ENCODE data around the gene PGLYRP3. TPM values are rescaled to one million over a fixed set of nuclear protein-coding genes. Genes with fewer than 3 reads are reported as not detected.

The PGLYRP3 gene
- total and polyA plus RNA-seq, 2 experiments from 2014 or later, result not detected

DNA sequence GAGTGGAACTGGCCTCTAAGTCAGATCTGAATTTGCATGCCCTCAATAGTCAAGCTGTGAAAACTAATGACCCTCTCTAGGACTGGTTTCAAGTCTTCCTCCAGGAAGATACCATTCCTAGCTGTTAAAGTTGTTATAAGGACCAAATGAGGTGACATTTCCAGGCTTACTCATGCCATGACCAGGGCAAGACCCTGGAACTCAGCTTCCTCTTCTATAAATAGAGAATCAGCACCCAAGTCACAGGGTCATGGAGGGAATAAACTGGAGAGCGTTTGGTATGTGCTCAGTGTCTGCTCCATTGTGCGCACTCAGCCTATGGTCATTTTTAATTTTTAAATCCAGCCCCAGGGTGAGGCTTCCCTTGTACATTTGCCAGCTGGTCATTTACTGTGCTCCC, 47.4 kb upstream of the PGLYRP3 start:
- H3K36me3 ChIP-seq (ENCODE audit: insufficient read depth), result no peaks in the 10 kb centered on the region
- no peaks in the 10 kb centered on the region for H3K79me2 ChIP-seq (replicated peaks; ENCODE audit: insufficient read depth)
- H3K27me3 ChIP-seq (ENCODE audit: insufficient read depth), result no peaks in the 10 kb centered on the region
- TF ChIP-seq NANOG (IDR thresholded peaks at IDR 0.05; ENCODE audit: borderline replicate concordance) (no peak), ZNF114 (CRISPR knock-in tag; IDR thresholded peaks at IDR 0.05) (no peak), EZH2 (IDR thresholded peaks at IDR 0.05; ENCODE audit: low read depth, unreplicated experiment) (no peak), CREB1 (CRISPR knock-in tag; IDR thresholded peaks at IDR 0.05; ENCODE audit: low read depth) (no peak), EZH2phosphoT487 (IDR thresholded peaks at IDR 0.05; ENCODE audit: unreplicated experiment) (no peak), JUNB (IDR thresholded peaks at IDR 0.05; ENCODE audit: unreplicated experiment) (no peak), ZNF331 (CRISPR knock-in tag; IDR thresholded peaks at IDR 0.05; ENCODE audit: low read depth) (no peak)
- TF ChIP-seq, protein P1, sequence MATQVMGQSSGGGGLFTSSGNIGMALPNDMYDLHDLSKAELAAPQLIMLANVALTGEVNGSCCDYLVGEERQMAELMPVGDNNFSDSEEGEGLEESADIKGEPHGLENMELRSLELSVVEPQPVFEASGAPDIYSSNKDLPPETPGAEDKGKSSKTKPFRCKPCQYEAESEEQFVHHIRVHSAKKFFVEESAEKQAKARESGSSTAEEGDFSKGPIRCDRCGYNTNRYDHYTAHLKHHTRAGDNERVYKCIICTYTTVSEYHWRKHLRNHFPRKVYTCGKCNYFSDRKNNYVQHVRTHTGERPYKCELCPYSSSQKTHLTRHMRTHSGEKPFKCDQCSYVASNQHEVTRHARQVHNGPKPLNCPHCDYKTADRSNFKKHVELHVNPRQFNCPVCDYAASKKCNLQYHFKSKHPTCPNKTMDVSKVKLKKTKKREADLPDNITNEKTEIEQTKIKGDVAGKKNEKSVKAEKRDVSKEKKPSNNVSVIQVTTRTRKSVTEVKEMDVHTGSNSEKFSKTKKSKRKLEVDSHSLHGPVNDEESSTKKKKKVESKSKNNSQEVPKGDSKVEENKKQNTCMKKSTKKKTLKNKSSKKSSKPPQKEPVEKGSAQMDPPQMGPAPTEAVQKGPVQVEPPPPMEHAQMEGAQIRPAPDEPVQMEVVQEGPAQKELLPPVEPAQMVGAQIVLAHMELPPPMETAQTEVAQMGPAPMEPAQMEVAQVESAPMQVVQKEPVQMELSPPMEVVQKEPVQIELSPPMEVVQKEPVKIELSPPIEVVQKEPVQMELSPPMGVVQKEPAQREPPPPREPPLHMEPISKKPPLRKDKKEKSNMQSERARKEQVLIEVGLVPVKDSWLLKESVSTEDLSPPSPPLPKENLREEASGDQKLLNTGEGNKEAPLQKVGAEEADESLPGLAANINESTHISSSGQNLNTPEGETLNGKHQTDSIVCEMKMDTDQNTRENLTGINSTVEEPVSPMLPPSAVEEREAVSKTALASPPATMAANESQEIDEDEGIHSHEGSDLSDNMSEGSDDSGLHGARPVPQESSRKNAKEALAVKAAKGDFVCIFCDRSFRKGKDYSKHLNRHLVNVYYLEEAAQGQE (IDR thresholded peaks at IDR 0.05; ENCODE audit: unreplicated experiment), result no peak
- TF ChIP-seq, protein P2, sequence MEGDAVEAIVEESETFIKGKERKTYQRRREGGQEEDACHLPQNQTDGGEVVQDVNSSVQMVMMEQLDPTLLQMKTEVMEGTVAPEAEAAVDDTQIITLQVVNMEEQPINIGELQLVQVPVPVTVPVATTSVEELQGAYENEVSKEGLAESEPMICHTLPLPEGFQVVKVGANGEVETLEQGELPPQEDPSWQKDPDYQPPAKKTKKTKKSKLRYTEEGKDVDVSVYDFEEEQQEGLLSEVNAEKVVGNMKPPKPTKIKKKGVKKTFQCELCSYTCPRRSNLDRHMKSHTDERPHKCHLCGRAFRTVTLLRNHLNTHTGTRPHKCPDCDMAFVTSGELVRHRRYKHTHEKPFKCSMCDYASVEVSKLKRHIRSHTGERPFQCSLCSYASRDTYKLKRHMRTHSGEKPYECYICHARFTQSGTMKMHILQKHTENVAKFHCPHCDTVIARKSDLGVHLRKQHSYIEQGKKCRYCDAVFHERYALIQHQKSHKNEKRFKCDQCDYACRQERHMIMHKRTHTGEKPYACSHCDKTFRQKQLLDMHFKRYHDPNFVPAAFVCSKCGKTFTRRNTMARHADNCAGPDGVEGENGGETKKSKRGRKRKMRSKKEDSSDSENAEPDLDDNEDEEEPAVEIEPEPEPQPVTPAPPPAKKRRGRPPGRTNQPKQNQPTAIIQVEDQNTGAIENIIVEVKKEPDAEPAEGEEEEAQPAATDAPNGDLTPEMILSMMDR (conservative IDR thresholded peaks at IDR 0.05; ENCODE audit: low read depth in 2 of 2), result no peak
- TF ChIP-seq, protein P3, sequence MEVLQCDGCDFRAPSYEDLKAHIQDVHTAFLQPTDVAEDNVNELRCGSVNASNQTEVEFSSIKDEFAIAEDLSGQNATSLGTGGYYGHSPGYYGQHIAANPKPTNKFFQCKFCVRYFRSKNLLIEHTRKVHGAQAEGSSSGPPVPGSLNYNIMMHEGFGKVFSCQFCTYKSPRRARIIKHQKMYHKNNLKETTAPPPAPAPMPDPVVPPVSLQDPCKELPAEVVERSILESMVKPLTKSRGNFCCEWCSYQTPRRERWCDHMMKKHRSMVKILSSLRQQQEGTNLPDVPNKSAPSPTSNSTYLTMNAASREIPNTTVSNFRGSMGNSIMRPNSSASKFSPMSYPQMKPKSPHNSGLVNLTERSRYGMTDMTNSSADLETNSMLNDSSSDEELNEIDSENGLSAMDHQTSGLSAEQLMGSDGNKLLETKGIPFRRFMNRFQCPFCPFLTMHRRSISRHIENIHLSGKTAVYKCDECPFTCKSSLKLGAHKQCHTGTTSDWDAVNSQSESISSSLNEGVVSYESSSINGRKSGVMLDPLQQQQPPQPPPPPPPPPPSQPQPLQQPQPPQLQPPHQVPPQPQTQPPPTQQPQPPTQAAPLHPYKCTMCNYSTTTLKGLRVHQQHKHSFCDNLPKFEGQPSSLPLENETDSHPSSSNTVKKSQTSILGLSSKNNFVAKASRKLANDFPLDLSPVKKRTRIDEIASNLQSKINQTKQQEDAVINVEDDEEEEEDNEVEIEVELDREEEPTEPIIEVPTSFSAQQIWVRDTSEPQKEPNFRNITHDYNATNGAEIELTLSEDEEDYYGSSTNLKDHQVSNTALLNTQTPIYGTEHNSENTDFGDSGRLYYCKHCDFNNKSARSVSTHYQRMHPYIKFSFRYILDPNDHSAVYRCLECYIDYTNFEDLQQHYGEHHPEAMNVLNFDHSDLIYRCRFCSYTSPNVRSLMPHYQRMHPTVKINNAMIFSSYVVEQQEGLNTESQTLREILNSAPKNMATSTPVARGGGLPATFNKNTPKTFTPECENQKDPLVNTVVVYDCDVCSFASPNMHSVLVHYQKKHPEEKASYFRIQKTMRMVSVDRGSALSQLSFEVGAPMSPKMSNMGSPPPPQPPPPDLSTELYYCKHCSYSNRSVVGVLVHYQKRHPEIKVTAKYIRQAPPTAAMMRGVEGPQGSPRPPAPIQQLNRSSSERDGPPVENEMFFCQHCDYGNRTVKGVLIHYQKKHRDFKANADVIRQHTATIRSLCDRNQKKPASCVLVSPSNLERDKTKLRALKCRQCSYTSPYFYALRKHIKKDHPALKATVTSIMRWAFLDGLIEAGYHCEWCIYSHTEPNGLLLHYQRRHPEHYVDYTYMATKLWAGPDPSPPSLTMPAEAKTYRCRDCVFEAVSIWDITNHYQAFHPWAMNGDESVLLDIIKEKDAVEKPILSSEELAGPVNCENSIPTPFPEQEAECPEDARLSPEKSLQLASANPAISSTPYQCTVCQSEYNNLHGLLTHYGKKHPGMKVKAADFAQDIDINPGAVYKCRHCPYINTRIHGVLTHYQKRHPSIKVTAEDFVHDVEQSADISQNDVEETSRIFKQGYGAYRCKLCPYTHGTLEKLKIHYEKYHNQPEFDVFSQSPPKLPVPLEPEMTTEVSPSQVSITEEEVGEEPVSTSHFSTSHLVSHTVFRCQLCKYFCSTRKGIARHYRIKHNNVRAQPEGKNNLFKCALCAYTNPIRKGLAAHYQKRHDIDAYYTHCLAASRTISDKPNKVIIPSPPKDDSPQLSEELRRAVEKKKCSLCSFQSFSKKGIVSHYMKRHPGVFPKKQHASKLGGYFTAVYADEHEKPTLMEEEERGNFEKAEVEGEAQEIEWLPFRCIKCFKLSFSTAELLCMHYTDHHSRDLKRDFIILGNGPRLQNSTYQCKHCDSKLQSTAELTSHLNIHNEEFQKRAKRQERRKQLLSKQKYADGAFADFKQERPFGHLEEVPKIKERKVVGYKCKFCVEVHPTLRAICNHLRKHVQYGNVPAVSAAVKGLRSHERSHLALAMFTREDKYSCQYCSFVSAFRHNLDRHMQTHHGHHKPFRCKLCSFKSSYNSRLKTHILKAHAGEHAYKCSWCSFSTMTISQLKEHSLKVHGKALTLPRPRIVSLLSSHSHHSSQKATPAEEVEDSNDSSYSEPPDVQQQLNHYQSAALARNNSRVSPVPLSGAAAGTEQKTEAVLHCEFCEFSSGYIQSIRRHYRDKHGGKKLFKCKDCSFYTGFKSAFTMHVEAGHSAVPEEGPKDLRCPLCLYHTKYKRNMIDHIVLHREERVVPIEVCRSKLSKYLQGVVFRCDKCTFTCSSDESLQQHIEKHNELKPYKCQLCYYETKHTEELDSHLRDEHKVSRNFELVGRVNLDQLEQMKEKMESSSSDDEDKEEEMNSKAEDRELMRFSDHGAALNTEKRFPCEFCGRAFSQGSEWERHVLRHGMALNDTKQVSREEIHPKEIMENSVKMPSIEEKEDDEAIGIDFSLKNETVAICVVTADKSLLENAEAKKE (CRISPR knock-in tag; IDR thresholded peaks at IDR 0.05), result no peak
- Mint-ChIP-seq H3K9me3 (no peaks in the 10 kb centered on the region), H3K27ac (no peak overlapping the region), H3K4me1 (peaks cover 8% of the 10 kb centered on the region; the same call in 1 of the 3 replicates), H3K27me3 (ENCODE audit: insufficient read depth, low read depth, poor library complexity) (peaks cover 5% of the 10 kb centered on the region), H3K4me3 (no peak overlapping the region), H3K36me3 (ENCODE audit: low read depth) (no peaks in the 10 kb centered on the region)
- no peak for DNase-seq (ENCODE audit: low spot score)
- no peak overlapping the region for H2AFZ ChIP-seq
- H3K27ac ChIP-seq (ENCODE audit: low read depth), result no peak overlapping the region
- H3K9me2 ChIP-seq (ENCODE audit: insufficient read depth), result no peaks in the 10 kb centered on the region; the same call in 1 of the 2 replicates
- ATAC-seq, result no peak
- no peaks in the 10 kb centered on the region for H4K20me1 ChIP-seq (replicated peaks; ENCODE audit: insufficient read depth)
- H3F3A ChIP-seq (replicated peaks; ENCODE audit: low read depth), result no peaks in the 10 kb centered on the region
- H3K4me2 ChIP-seq, result no peak overlapping the region
- H3K4me3 ChIP-seq, result no peak overlapping the region
- no peaks in the 10 kb centered on the region for H3K4me1 ChIP-seq (ENCODE audit: insufficient read depth)
